Measurements from ENCODE around the gene DLST.
A peak's percentile ranks its signal among the peaks of the same experiment; 100 is the strongest.

DLST gene

GRCh38 chr14:74867673-74868072, 14.0 kb upstream of the DLST start:
- no peak overlapping the region for H3K4me3 ChIP-seq (replicated peaks; ENCODE audit: insufficient read depth, low read length)
- peak in 1 of 2 experiments; percentile 12 for DNase-seq (ENCODE audit: low read depth in 1 of 2, low spot score in 1 of 2)
- no peak for TF ChIP-seq SPI1 (IDR thresholded peaks at IDR 0.05; ENCODE audit: borderline replicate concordance, low read depth)
- H3K27me3 ChIP-seq (ENCODE audit: insufficient read depth, poor library complexity, severe bottlenecking), result no peaks in the 10 kb centered on the region
- H3K27ac ChIP-seq (replicated peaks), result no peak overlapping the region

DNA sequence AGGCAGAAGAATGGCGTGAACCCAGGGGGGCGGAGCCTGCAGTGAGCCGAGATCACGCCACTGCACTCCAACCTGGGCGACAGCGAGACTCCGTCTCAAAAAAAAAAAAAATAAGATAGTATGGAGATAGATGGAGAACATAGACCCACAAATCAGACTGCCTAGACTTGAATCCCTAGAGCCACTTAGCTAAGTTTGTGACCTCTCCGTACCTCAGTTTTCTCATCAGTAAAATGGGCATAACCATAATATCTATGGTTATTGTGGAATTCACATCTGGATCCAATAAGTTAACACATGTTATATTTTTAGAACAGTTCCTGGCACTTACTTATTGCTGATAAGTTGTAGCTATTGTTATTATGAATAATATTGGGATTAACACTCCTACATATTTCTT, 13.0 kb upstream of the DLST start:
- no peak overlapping the region for H3K27ac ChIP-seq (replicated peaks)
- no peaks in the 10 kb centered on the region for H3K27me3 ChIP-seq (ENCODE audit: insufficient read depth, poor library complexity, severe bottlenecking)
- no peak for DNase-seq (ENCODE audit: low read depth in 1 of 2, low spot score in 1 of 2)
- H3K4me3 ChIP-seq (replicated peaks; ENCODE audit: insufficient read depth, low read length), result no peak overlapping the region
- TF ChIP-seq SPI1 (IDR thresholded peaks at IDR 0.05; ENCODE audit: borderline replicate concordance, low read depth) (no peak), REST (IDR thresholded peaks at IDR 0.05; ENCODE audit: insufficient replicate concordance, low read depth) (no peak), POLR2AphosphoS5 (IDR thresholded peaks at IDR 0.05; ENCODE audit: low read depth) (no peak), GABPA (IDR thresholded peaks at IDR 0.05; ENCODE audit: low read depth) (no peak)
- TF ChIP-seq, protein P1, sequence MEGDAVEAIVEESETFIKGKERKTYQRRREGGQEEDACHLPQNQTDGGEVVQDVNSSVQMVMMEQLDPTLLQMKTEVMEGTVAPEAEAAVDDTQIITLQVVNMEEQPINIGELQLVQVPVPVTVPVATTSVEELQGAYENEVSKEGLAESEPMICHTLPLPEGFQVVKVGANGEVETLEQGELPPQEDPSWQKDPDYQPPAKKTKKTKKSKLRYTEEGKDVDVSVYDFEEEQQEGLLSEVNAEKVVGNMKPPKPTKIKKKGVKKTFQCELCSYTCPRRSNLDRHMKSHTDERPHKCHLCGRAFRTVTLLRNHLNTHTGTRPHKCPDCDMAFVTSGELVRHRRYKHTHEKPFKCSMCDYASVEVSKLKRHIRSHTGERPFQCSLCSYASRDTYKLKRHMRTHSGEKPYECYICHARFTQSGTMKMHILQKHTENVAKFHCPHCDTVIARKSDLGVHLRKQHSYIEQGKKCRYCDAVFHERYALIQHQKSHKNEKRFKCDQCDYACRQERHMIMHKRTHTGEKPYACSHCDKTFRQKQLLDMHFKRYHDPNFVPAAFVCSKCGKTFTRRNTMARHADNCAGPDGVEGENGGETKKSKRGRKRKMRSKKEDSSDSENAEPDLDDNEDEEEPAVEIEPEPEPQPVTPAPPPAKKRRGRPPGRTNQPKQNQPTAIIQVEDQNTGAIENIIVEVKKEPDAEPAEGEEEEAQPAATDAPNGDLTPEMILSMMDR (IDR thresholded peaks at IDR 0.05; ENCODE audit: insufficient read depth, low read length), result no peak

DNA sequence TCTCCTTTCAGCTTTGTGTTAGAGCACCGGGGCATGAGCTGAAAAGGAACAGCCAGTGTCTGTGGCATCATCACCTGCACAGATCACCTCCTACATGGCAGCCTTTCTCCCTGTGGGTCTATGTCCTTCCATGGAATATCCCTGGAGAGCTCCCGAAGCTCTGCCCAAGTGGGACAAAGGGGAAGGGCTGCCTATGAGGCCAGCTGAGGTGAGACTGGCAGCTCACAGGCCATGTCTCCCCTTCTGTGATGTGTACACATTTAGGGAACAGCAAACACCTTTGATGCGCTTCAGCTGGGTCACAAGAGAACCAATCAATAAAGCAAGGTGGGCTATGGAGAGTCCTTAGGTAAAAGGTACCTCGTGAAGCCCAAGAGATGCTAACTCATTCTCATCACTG, 9.9 kb upstream of the DLST start:
- H3K27ac ChIP-seq (replicated peaks), result no peak overlapping the region
- H3K27me3 ChIP-seq (ENCODE audit: insufficient read depth, poor library complexity, severe bottlenecking), result no peaks in the 10 kb centered on the region
- no peak for DNase-seq (ENCODE audit: low read depth in 1 of 2, low spot score in 1 of 2)
- TF ChIP-seq REST (IDR thresholded peaks at IDR 0.05; ENCODE audit: insufficient replicate concordance, low read depth), result no peak
- TF ChIP-seq SPI1 (IDR thresholded peaks at IDR 0.05; ENCODE audit: borderline replicate concordance, low read depth), result no peak
- no peak for TF ChIP-seq GABPA (IDR thresholded peaks at IDR 0.05; ENCODE audit: low read depth)
- TF ChIP-seq, protein P1 (IDR thresholded peaks at IDR 0.05; ENCODE audit: insufficient read depth, low read length), result no peak
- H3K4me3 ChIP-seq (replicated peaks; ENCODE audit: insufficient read depth, low read length), result no peak overlapping the region

- Histone ChIP-seq H3K27me3 (ENCODE audit: insufficient read depth, poor library complexity, severe bottlenecking) (no peaks in the 10 kb centered on the region), H3K27ac (replicated peaks) (no peak overlapping the region), H3K4me3 (replicated peaks; ENCODE audit: insufficient read depth, low read length) (no peak overlapping the region)
- TF ChIP-seq, protein P1 (IDR thresholded peaks at IDR 0.05; ENCODE audit: insufficient read depth, low read length), result no peak
- no peak for TF ChIP-seq REST (IDR thresholded peaks at IDR 0.05; ENCODE audit: insufficient replicate concordance, low read depth)
- no peak for TF ChIP-seq GABPA (IDR thresholded peaks at IDR 0.05; ENCODE audit: low read depth)
- TF ChIP-seq POLR2AphosphoS5 (IDR thresholded peaks at IDR 0.05; ENCODE audit: low read depth), result no peak
- no peak for TF ChIP-seq SPI1 (IDR thresholded peaks at IDR 0.05; ENCODE audit: borderline replicate concordance, low read depth)
- no peak for DNase-seq (ENCODE audit: low read depth in 1 of 2, low spot score in 1 of 2)
Measured at GRCh38 chr14:74875204-74875603, 6.5 kb upstream of the DLST start.

Data from HL-60 (cell line).